Omental fat pad (tissue), 4 donors: Measurements from ENCODE around the gene PWWP2B. TPM values are rescaled to one million over a fixed set of nuclear protein-coding genes. Genes with fewer than 3 reads are reported as not detected.

ENCODE experiments used
- ATAC-seq: fragments of 150-250 bp; one replicate; pipeline ENCODE4 v1.9.1; 2016; ENCODE audit warnings: mild to moderate bottlenecking, moderate library complexity; ENCODE audit not compliant: low FRiP score
- DNase-seq: peaks from one replicate; pipeline ENCODE4 v3.0.0-alpha.2; 2019; ENCODE audit warnings: low spot score
- CTCF ChIP-seq, 3 donors: fragments of 450-650 bp; IDR thresholded peaks; one replicate each; pipeline ENCODE4 v1.5.1; 2016 to 2017; ENCODE audit warnings: antibody characterized with exemption in 3 of 3, mild to moderate bottlenecking in 3 of 3, moderate library complexity in 2 of 3
- total RNA-seq, 4 donors: library from RNA; depleted of rRNA; stranded (reverse); fragments of >200 nt; gene quantifications; one replicate each; pipeline ENCODE4 v1.1.0, GENCODE V29; 2016

The PWWP2B gene
- total RNA-seq, 4 donors from 2014 or later, result 6.0 to 24.4 (median 12.2) TPM

GRCh38 chr10:132459301-132460003 lies 62.5 kb downstream of the PWWP2B start:
- no peak for TF ChIP-seq CTCF (IDR thresholded peaks at IDR 0.05)
- no peak for ATAC-seq
- no peak for DNase-seq

- ATAC-seq (no peak), DNase-seq (no peak)
- TF ChIP-seq CTCF (IDR thresholded peaks at IDR 0.05), result no peak
These were observed 63.1 kb downstream of the PWWP2B start for GRCh38 chr10:132460071-132460470.

GRCh38 chr10:132460691-132461090 lies 63.7 kb downstream of the PWWP2B start:
- DNase-seq, result no peak
- ATAC-seq, result no peak
- no peak for TF ChIP-seq CTCF (IDR thresholded peaks at IDR 0.05)

GRCh38 chr10:132461103-132461682 lies 64.2 kb downstream of the PWWP2B start:
- TF ChIP-seq CTCF (IDR thresholded peaks at IDR 0.05), result no peak
- ATAC-seq, result no peak
- DNase-seq, result no peak

- no peak for TF ChIP-seq CTCF (IDR thresholded peaks at IDR 0.05)
- ATAC-seq (no peak), DNase-seq (no peak)
These were observed 64.8 kb downstream of the PWWP2B start for GRCh38 chr10:132461683-132462231.

- no peak for TF ChIP-seq CTCF (IDR thresholded peaks at IDR 0.05)
- no peak for DNase-seq
These were observed 65.7 kb downstream of the PWWP2B start for GRCh38 chr10:132462463-132463332.

More at GRCh38 chr10:132462463-132463332, 65.7 kb downstream of the PWWP2B start:
- ATAC-seq, result no peak
